Fibroblast of peridontal ligament (primary cell): ENCODE measurements around the gene C2CD4B.

Experiments used
- DNase-seq: peaks from one replicate; pipeline ENCODE4 v3.0.0-alpha.2; 2010; ENCODE audit errors: extremely low read depth

The C2CD4B gene

GRCh38 chr15:62119227-62119864, 45.7 kb downstream of the C2CD4B start:
- peak; percentile 92 for DNase-seq

DNA sequence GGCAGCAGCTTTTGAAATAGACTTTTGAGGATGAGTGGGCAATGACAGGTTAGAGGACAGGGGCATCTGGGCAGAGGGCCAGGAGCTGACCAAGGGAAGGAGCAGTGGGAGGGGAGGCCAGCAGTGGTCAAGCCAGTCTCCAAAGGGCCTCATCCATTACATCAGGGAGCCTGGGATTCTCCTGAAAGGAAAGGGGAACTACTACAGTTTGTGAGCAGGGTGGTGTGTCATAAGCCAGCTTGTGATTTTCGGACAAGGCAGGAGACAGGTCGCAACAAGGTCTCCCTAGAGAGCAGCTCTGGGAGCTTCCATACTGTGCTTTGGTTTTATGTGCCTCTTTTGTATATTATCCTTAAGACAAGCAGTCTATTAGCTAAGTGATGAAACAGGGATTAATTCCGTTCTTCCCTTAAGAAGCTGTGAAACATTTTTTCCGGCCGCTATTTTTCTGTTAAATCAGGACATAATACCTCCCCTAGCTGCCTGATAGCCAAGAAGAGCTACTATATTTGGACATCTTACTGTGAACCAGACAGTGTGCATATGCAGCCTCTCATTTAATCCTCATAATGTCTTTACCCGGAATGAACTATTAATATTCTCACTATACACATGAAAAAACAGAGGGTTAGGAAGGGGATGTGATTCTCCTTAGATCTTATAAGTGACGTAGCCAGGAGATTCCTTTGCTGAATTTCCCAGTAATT, 46.4 kb downstream of the C2CD4B start:
- no peak for DNase-seq

DNA sequence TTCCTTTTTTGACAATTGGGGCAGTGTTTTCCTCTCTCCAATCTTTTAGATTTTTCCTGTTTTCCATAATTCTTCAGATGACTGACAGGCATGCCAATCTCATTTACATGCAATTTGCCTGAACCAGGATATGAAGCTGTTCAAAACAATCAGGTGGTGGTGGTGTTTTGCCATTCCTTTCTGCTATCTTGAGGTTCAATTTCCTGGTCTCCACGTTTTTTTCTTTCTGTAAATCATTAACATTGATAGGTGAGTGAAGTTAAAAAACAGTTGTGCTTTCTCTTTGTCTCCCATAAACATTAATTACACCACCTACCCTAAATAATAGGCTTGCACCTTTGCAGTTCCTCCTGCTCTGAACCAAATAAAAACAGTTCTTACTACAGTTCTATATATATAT, 49.2 kb downstream of the C2CD4B start:
- DNase-seq: no peak
